Neural crest cell (in vitro differentiated cells): Measurements from ENCODE around the gene CRIP1. TPM values are rescaled to one million over a fixed set of nuclear protein-coding genes. Genes with fewer than 3 reads are reported as not detected.

Source experiments
- DNase-seq: peaks from one replicate; pipeline ENCODE4 v3.0.0; 2021; ENCODE audit warnings: low read depth, mixed read lengths, low spot score
- H3K27ac Mint-ChIP-seq: one replicate; pipeline ENCODE4 v1.8.0; 2021; ENCODE audit warnings: mild to moderate bottlenecking, mixed read lengths; ENCODE audit not compliant: unreplicated experiment
- H3K27me3 Mint-ChIP-seq: 2 replicates; pipeline ENCODE4 v1.8.0; 2021; ENCODE audit warnings: low read depth, mild to moderate bottlenecking, mixed read lengths
- H3K36me3 Mint-ChIP-seq: 2 replicates; pipeline ENCODE4 v1.8.0; 2021; ENCODE audit warnings: low read depth, mild to moderate bottlenecking, mixed read lengths
- H3K4me1 Mint-ChIP-seq: 2 replicates; pipeline ENCODE4 v1.8.0; 2021; ENCODE audit warnings: mixed read lengths
- H3K4me3 Mint-ChIP-seq: one replicate; pipeline ENCODE4 v1.8.0; 2021; ENCODE audit warnings: mild to moderate bottlenecking, mixed read lengths
- H3K9me3 Mint-ChIP-seq: 2 replicates; pipeline ENCODE4 v1.8.0; 2021; ENCODE audit warnings: mixed read lengths
- CTCF ChIP-seq: fragments of 200-600 bp; sonication (generic); conservative IDR thresholded peaks from 2 replicates; pipeline ENCODE4 v1.5.0; 2021; ENCODE audit warnings: antibody characterized with exemption, mild to moderate bottlenecking
- total RNA-seq: library from RNA; stranded (reverse); gene quantifications from 2 replicates; pipeline ENCODE4 v1.2.1, GENCODE V29; 2021

Gene CRIP1
- total RNA-seq, 1 donor from 2014 or later, result 4.8 TPM

- Mint-ChIP-seq H3K36me3 (peaks cover 10% of the 10 kb centered on the region), H3K4me1 (peaks cover 2% of the 10 kb centered on the region), H3K27ac (no peak overlapping the region), H3K9me3 (peaks cover 4% of the 10 kb centered on the region), H3K27me3 (no peaks in the 10 kb centered on the region), H3K4me3 (no peak overlapping the region)
- TF ChIP-seq CTCF, result no peak
- DNase-seq, result no peak
Observed at GRCh38 chr14:105439710-105440553, 46.8 kb upstream of the CRIP1 start.

- TF ChIP-seq CTCF, result no peak
- no peak overlapping the region for H3K4me3 Mint-ChIP-seq
- no peaks in the 10 kb centered on the region for H3K4me1 Mint-ChIP-seq
Observed at GRCh38 chr14:105440554-105440900, 46.2 kb upstream of the CRIP1 start.

GRCh38 chr14:105440992-105441391 is 45.7 kb upstream of the CRIP1 start:
- Mint-ChIP-seq H3K9me3 (no peaks in the 10 kb centered on the region), H3K27me3 (no peaks in the 10 kb centered on the region), H3K36me3 (peaks cover 3% of the 10 kb centered on the region), H3K27ac (no peak overlapping the region), H3K4me3 (no peak overlapping the region), H3K4me1 (no peaks in the 10 kb centered on the region)
- no peak for TF ChIP-seq CTCF
- no peak for DNase-seq

More at GRCh38 chr14:105440554-105440900, 46.2 kb upstream of the CRIP1 start:
- no peak for DNase-seq
- H3K27ac Mint-ChIP-seq, result no peak overlapping the region
- peaks cover 2% of the 10 kb centered on the region for H3K9me3 Mint-ChIP-seq
- peaks cover 6% of the 10 kb centered on the region for H3K36me3 Mint-ChIP-seq
- H3K27me3 Mint-ChIP-seq, result no peaks in the 10 kb centered on the region

- no peaks in the 10 kb centered on the region for H3K27me3 Mint-ChIP-seq
- H3K4me3 Mint-ChIP-seq, result no peak overlapping the region
- no peak for DNase-seq
- no peak for TF ChIP-seq CTCF
- H3K27ac Mint-ChIP-seq, result no peak overlapping the region
- no peaks in the 10 kb centered on the region for H3K36me3 Mint-ChIP-seq
- H3K9me3 Mint-ChIP-seq, result no peaks in the 10 kb centered on the region
- no peaks in the 10 kb centered on the region for H3K4me1 Mint-ChIP-seq
Observed at GRCh38 chr14:105442125-105442524, 44.6 kb upstream of the CRIP1 start.

GRCh38 chr14:105442834-105443233 is 43.9 kb upstream of the CRIP1 start:
- no peak for DNase-seq
- Mint-ChIP-seq H3K27ac (no peak overlapping the region), H3K4me1 (no peaks in the 10 kb centered on the region), H3K27me3 (no peaks in the 10 kb centered on the region), H3K9me3 (no peaks in the 10 kb centered on the region), H3K36me3 (no peaks in the 10 kb centered on the region), H3K4me3 (no peak overlapping the region)
- TF ChIP-seq CTCF, result no peak
